ENCODE results near the gene DEPP1. TPM values are rescaled to one million over a fixed set of nuclear protein-coding genes. Genes with fewer than 3 reads are reported as not detected.
A peak's percentile ranks its signal among the peaks of the same experiment; 100 is the strongest.

Gene DEPP1
- total and polyA plus RNA-seq, 10 of the 15 experiments (the other 5 are each of a cell fraction or from before 2014, with no cell fraction given), result 1.7 to 12.1 (median 7.3) TPM

GRCh38 chr10:44974628-44975430, 3.8 kb downstream of the DEPP1 start (continued):
- TF ChIP-seq ZNF687 (IDR thresholded peaks at IDR 0.05) (peak; percentile 86), POU2F2 (IDR thresholded peaks at IDR 0.05; ENCODE audit: borderline replicate concordance, low read depth, low read length) (peak; percentile 10; the same call in 1 of the 3 replicates), SMC3 (IDR thresholded peaks at IDR 0.05; ENCODE audit: borderline replicate concordance, low read length) (peak; percentile 89), PAX5 (IDR thresholded peaks at IDR 0.05; ENCODE audit: borderline replicate concordance, low read depth, low read length) (0 out of 2 replicates have a peak, but pooled peaks have one; percentile 24), SPI1 (IDR thresholded peaks at IDR 0.05; ENCODE audit: borderline replicate concordance, insufficient read depth, low read depth, low read length) (no peak), YY1 (IDR thresholded peaks at IDR 0.05; ENCODE audit: low read depth, low read length) (peak; percentile 75), ASH2L (IDR thresholded peaks at IDR 0.05; ENCODE audit: borderline replicate concordance, low read depth) (no peak), JUND (IDR thresholded peaks at IDR 0.05; ENCODE audit: low read depth, low read length) (no peak), ZZZ3 (IDR thresholded peaks at IDR 0.05; ENCODE audit: control insufficient read depth, insufficient read length, low read depth) (no peak), RELA (IDR thresholded peaks at IDR 0.05; ENCODE audit: borderline replicate concordance, partially characterized antibody) (peak; percentile 21), ELK1 (IDR thresholded peaks at IDR 0.05; ENCODE audit: low read depth, low read length) (no peak; the same call in 1 of the 2 replicates), CUX1 (IDR thresholded peaks at IDR 0.05; ENCODE audit: insufficient replicate concordance, low read depth, low read length) (no peak), CBX3 (IDR thresholded peaks at IDR 0.05; ENCODE audit: borderline replicate concordance, low read depth) (no peak), HDAC6 (IDR thresholded peaks at IDR 0.05; ENCODE audit: unreplicated experiment) (no peak), RUNX3 (IDR thresholded peaks at IDR 0.05; ENCODE audit: low read length) (peak; percentile 59), NRF1 (conservative IDR thresholded peaks at IDR 0.05; ENCODE audit: low read depth, low read length) (no peak), POLR2A (IDR thresholded peaks at IDR 0.05; ENCODE audit: low read depth, low read length) (peak; percentile 46), IRF4 (IDR thresholded peaks at IDR 0.05; ENCODE audit: low read depth, low read length) (no peak)
